HG02840 (cell line): ENCODE results near the gene CFAP299.
A peak's percentile ranks its signal among the peaks of the same experiment; 100 is the strongest.
"Not testable (repeated sequence)": the region's sequence is repeated elsewhere in the genome, so short reads cannot be mapped to it uniquely, and the experiment has no call there.

ENCODE experiments used
- ATAC-seq: cut with Tn5 transposase; IDR thresholded peaks from one replicate; pipeline ENCODE4 v1.9.1; 2021; ENCODE audit warnings: mild to moderate bottlenecking, moderate library complexity, moderate number of reproducible peaks; ENCODE audit not compliant: unreplicated experiment, low FRiP score

Gene CFAP299

GRCh38 chr4:80439294-80440061, 103.9 kb downstream of the CFAP299 start:
- ATAC-seq, result not testable (repeated sequence)

DNA sequence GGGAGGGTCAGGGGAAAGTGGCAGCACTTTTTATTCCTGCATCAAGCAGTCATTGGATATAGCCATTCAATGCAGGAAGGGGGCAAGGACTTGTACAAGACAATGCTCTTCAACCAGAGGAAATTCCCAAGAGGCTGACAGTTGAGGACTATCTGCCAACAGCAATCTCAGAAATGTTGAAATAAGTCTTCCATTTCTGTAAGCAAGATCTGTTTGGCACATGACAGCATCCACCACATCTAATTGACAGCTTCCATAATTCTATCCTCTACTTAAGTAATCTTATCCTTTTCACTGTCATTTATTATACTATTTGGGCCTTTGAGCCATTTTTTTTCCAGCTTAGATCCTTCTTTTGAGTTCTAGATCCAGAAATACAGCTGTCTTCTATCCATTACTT, 110.7 kb downstream of the CFAP299 start:
- no peak for ATAC-seq

DNA sequence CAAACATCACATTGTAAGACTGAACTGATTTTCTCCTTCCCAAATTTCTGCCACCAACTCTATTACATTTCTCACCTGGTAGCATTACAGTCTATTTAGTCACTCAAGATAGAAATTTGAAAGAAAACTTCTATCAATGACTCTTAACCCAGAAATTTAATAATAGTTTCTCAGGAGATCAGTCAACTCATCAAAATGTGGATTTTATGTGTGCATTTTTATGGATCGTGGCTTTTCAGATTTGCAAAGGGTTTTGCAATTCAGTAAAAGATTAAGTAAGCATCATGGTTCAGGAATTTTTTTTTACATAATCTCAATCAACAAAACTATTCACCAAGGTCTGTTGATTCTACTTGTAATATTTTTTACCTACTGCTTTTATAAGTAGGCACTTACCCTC, 111.1 kb downstream of the CFAP299 start:
- no peak for ATAC-seq

DNA sequence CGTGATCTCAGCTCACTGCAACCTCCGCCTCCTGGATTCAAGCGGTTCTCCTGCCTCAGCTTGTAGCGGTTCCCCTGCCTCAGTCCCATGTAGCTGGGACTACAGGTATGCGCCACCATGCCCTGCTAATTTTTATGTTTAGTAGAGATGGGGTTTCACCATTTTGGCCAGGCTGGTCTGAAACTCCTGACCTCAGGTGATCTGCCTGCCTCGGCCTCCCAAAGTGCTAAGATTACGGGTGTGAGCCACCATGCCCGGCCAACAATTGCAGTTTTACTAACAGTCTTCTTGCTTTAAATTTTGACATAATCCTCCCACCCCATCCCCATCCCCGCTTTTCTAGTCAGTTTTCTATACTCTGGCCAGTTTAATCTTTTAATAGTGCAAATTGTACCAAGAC, 112.0 kb downstream of the CFAP299 start:
- no peak for ATAC-seq

DNA sequence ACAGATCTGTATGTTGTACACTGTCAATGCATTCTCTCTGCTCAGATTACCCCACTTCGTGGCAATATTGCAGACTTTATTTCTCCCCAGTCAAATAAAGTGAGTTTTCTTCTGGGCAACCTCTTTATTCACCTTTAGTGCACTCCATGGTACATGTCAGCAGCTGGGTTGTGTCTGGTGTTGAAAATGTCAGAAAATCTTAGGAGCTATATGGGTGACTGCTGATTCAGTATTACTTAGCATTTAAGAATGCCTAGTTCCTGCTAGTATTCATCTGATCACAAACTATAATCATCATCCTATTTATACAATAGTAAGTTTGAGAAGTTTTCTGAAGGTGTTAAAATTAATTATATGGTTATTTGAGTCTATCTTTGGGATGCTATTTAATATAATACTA, 112.5 kb downstream of the CFAP299 start:
- no peak for ATAC-seq

DNA sequence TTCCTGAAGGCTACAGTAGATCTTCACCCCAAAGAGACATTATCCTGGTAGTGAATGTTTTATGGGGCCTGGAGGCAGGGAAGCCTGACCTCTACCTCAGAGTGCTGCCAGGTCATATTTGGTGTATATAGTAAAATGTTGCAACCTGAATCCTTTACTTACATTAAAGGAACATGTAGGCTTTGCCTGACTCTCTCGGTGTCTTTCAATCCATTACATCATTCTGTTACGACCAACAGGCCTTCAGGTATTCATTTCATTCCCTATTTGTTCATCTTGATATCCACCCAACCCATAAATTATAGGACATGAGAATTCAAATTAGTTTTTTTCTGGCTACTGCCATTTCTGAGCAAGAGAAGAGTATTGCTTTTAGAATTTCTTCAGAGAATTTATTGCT, 116.5 kb downstream of the CFAP299 start:
- ATAC-seq, result no peak

GRCh38 chr4:80452768-80453167, 117.2 kb downstream of the CFAP299 start:
- no peak for ATAC-seq

DNA sequence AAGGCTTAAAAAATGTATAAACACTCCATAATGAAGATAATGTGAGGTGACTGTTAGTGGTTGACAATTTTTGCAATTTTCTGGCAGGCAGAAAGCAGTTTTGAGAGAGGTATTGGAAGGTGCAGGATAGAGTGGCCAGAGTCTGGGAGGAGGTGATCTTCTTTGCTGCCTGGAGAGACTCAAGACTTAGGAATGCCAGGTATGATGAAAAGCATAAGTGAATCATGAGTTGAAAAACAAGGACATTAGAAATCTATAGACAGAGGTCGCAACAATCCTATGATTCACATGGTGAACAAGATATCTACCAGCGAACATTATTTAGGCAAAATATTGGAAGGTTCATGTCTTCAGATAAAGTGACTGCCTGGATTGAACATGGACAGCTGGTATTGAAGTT, 118.5 kb downstream of the CFAP299 start:
- ATAC-seq, result no peak

GRCh38 chr4:80454556-80454955, 119.0 kb downstream of the CFAP299 start:
- no peak for ATAC-seq

- ATAC-seq, result no peak
Measured at GRCh38 chr4:80459918-80460473, 124.5 kb downstream of the CFAP299 start.

DNA sequence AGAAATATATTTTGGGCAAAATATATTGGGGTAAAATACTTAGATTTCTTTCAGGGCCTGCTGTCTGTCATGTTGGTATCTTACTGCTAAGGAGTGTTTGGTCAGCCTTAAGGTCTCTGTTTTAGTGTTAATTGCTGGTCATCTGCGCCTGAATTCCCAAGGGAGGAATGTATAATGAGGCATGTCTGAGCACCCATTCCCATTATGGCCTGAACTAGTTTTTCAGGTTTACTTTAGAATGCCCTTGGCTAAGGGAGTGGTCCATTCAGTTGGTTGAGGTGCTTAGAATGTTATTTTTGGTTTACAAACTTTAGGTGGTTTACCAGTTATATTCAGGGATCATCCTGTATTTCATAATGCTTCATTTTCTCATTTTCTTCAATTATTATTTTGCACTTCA, 125.9 kb downstream of the CFAP299 start:
- no peak for ATAC-seq

DNA sequence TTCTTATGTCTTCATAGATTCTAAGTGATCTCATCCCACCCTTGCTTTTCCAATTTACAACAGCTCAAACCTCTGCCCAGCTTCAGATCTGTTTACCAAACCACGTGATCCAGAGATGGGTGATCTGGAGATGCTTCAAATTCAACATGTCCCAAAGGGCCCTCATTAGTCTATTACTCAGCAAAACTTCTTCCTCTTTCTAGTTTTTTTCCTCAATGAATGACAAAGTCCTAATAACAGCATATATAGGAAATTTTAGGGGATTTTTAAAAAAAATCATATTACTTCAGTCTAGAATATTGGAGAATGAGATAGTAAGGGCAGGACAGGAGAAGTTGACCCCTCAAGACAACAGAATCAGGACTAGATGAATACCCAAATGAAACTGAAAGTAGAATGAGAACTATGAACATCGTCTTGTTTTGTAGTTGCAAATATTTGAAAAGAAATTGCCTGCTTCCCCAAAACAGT, 127.1 kb downstream of the CFAP299 start:
- no peak for ATAC-seq

DNA sequence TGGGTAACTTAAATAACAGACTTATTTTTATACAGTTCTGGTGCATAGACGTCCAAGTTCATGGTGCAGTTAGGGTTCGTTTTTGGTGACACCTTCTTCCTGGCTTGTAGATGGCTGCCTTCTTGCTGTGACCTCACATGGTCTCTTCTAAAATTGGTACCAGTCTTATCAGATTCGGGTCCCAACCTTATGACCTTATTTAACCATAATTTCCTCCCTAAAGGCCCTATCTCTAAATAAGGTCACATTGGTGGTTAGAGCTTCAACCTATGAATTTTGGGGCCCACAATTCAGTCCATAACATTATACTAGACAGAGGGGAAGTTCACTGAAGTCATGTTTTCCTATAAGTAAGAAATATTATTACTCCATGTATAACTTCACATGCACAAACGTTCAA, 128.0 kb downstream of the CFAP299 start:
- ATAC-seq, result no peak

DNA sequence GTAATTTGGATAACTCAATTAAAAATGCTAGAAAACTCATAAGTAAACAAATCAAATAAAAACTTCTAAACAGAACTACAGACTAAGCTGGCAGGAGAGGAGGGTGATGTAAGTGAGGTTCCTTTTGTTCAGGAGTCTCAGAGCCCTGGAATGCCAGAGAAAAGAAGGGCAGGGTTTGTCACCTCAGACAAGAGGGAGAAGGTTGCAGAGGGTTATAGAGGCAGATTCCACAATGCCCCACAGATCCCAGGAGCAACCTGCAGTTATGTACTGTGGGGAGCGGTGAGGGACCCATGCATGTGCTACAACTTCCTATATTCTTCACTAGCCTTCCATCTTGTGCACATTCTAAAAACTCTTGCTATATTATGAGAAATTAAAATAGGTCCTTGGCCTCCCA, 129.7 kb downstream of the CFAP299 start:
- ATAC-seq, result no peak

DNA sequence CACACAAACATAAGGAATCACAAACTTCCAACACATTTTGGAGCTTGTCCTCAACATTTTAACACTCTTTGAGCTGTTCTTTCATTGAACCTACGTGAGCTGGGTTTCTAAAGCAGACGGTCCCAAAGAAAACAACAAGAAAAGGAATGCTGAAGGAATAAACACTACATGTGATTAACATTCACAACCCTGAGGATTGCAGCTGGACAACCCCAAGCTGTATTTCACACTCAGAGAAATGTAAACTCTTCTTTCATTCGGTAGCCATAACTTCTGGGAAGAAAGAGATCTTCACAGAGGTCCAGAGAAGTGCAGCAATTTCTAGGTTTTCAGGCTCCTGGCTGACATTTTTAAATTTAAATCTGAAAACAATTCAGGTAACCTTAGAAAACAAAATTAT, 130.2 kb downstream of the CFAP299 start:
- ATAC-seq, result no peak

DNA sequence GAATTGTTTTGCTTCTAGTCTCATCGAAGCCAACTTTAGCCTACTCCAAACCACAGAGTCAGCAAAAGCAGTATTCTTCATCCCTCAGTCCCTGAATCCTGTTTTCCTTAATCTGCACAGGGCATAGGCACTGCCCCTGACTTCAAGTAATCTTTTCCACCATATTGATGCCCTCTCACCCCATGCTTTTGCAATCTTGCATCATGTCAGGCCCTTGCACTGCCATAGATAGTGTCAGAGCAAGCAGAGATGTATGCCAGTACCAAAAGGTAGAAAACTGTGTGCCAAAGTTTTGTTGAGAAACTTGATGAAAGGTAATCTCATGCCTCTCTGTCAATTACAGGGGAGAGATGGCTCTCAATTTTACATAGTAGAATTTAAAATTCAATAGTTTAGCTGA, 131.1 kb downstream of the CFAP299 start:
- ATAC-seq, result no peak

- ATAC-seq, result no peak
Measured at GRCh38 chr4:80471756-80472155, 136.2 kb downstream of the CFAP299 start.

GRCh38 chr4:80475236-80475635, 139.7 kb downstream of the CFAP299 start:
- no peak for ATAC-seq

DNA sequence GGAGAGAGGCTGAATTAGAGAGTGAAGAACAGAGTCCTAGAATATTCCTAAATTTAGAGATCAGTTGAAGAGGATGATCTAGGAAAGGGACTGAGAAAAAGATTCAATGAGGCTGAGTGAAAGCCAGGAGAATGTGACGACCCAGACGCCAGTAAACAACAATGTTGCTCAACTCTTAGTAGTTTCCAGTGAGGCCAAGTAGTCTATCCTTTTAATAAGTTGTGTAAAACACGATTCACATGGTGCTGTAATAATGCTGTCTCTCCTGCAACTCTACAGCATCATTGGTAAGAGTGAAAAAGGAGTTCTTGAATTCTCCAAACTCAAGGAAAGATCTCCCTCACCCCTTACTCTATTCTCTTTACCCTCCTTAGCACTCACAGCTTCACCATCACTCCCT, 140.3 kb downstream of the CFAP299 start:
- no peak for ATAC-seq

DNA sequence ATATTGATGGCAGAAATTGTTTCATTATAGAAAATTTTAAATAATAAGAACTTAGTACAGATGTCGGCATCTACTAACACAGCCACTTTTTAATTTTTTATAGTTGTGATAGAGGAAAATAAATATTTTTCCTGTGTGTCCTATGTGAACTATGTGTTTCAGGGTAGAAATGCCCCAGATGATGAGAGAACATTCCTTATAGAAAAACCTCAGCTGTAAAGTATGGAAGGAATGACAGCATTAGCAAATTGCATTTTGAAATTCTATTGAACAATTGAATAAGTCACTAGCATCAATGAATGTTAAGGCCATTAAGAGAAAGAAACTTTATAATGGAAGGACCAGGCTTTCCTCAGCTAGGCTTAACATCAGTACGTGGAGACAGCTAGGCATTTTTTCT, 149.2 kb downstream of the CFAP299 start:
- ATAC-seq, result no peak

DNA sequence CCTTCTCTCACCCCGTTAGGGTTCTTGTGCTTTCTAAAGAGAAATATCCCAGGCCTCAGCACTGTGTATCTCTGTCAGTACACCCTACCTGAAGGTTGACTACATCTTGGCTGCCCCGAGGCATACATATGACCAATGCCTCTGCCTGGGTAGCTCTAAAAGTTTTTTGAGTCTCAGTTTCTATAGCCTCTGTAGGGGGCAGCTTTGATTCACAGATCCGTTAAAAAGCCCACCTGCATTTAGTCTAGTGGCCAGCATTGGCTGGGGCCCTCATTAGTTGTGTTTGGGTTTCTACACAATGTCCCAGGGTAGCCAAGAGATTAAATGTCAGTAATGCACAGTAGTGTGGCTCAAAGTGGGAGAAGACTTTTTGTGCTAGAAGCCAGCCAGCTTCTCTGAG, 151.1 kb downstream of the CFAP299 start:
- ATAC-seq, result no peak

DNA sequence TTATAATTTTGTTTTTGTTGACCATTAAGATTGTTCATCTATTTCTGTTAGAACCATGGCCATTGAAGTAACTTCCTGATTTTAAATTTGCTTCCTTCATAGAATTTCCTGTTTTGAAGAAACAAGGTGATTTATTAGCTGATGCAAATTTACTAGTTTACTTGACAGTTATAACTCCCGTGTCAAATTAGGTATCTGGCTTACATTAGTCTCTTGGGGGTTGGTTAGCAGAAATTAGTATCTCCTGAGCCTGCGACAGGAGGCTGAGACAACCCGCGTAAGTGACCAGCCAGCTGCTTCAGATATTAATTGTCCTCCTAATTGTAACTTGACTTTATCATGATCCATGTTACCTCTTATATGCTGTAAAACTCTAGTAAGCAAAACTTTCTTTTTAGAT, 154.3 kb downstream of the CFAP299 start:
- ATAC-seq, result peak; percentile 72
